GM21526 (cell line): Measurements from ENCODE around the gene UST.
"Not testable (repeated sequence)": the region's sequence is repeated elsewhere in the genome, so short reads cannot be mapped to it uniquely, and the experiment has no call there.

Experiments
- ATAC-seq: cut with Tn5 transposase; IDR thresholded peaks from one replicate; pipeline ENCODE4 v1.9.1; 2021; ENCODE audit warnings: moderate library complexity; ENCODE audit not compliant: unreplicated experiment, low FRiP score

UST gene

DNA sequence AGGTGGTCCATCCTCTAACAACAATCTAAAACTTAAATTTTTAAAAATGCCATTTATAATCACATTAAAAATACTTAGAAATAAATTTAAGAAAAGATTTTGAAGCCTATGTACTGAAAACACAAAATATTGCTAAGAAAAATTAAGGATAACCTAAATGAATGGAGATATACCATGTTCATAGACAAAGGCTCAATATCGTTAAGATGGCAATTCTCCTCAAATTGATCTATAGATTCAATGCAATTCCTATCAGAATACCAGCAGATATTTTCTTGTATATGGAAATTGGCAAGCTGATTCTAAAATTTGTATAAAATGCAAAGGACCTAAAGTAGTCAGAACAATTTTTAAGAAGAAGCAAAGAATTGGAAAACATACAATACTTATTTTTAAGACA is 19.7 kb upstream of the UST start:
- ATAC-seq, result no peak

DNA sequence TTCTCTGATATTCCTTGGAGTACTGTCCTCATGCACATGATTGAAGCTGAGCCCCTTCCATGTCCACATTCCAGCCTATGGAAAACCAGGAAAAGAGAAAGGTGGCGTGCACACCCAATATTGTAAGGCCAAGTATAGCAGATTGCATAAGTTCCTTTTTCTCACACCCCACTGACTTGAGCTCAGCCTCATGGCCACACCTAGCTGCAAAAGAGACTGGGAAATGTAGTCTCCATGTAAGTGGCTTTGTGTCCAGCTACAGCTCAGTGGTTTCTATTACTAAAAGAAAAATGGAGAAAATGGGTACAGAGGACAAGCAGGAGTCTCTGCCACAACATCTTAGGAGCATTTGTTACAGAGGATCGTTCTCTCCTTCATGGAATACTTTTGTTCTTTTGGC is 10.8 kb upstream of the UST start:
- no peak for ATAC-seq

DNA sequence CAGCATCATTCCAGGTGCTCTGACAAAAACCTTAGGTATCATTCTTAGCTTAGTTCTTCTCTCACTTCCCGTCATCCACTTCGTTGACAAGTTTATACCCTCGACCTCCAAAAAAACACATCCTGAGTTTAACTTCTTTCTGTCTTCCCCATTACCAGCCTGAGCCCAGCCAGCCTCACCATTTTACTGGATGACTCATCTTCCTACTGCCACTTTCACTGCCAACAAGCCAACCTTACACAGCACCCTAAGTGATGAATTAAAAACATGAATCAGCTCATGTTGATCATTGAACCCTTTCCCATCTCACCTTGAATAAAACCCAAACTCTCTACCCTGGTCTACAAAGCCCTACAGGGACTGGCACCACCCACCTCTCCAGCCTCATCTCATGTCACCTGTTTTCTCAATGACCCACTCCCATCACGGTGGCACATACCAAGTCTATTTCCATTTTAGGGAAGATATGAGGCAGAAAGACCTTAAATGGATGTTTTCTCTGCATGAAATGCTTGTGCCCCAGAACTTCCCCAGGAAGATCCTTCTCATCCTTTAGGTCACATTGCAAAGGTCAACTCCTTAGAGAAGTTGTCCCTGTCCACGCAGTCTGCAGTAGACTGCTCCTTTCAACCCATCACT is 9.9 kb upstream of the UST start:
- ATAC-seq, result no peak

DNA sequence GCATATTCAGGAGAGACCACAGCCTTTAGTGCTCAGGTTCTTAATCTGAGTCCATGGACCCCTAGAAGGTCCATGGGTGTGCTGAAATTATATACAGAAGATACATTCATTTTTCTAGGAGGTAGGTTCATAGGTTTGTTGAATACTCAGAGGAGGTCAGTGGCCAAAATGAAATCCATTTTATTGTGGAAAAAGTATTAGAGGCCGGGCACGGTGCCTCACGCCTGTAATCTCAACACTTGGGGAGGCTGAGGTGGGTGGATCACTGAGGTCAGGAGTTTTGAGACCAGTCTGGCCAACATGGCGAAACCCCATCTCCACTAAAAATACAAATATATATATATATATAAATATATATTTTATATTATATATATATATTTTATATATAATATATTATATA is 9.0 kb upstream of the UST start:
- no peak for ATAC-seq

DNA sequence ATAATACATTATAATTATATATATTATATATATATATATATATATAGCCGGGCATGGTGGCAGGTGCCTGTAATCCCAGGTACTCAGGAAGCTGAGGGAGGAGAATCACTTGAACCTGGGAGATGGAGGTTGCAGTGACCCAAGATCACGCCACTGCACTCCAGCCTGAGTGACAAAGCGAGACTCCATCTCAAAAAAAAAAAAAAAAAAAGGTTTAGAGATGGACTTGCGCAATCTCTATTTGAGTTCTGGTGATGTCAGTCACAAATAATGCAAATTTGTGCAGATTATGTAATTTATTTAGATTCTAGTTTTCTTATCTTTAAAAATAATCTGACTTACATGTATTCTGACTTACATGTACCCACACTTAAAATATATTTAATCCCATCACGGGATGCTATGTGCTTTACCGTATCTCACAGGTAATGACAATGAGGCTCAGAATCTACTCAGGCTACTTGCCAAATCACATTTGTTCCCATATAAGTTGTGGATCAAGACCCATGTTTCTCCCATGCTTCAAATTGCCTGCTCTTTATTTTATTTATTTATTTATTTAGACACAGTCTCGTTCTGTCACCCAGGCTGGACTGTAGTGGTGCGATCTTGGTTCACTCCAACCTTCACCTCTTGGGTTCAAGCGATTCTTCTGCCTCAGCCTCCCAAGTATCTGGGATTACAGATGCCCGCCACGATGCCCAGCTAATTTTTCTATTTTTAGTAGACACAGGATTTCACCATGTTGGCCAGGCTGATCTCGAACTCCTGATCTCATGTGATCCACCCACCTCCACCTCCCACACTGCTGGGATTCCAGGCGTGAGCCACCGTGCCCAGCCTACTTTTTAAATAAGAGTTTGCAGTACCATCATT is 7.6 kb upstream of the UST start:
- no peak for ATAC-seq

DNA sequence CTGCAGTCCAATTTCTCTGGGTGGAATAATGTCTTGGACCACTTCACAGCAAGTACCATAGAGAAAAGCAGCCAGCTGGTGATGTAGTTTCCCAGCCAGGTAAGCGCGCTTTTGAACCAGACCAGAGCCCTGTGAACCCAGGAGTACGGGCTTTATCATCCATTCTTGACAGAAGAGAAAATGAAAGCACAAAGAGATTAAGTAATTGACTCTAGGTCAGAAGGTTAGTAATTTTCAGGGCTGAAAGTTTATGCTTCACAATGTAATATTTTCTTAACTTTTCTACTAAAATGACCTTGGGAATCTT is 7.1 kb upstream of the UST start:
- ATAC-seq, result no peak

DNA sequence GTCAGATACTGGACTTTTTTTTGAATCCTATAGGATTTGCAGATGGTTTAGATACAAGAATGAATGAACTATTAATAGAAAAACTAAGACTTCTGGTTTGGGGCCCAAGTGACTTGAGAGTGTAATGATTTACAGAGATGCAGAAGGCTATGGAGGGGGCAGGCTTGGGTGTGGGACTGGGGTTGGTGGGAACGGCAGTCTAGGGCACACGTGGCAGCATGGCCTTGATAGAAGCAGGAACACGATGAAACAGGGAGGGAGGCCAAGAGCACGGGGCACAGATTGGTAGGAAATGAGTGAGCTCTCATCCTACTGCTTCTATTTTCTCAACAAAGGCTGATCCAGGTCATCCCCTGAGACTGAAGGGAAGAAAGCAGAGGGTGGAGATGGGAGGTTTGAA is 3.4 kb upstream of the UST start:
- no peak for ATAC-seq

DNA sequence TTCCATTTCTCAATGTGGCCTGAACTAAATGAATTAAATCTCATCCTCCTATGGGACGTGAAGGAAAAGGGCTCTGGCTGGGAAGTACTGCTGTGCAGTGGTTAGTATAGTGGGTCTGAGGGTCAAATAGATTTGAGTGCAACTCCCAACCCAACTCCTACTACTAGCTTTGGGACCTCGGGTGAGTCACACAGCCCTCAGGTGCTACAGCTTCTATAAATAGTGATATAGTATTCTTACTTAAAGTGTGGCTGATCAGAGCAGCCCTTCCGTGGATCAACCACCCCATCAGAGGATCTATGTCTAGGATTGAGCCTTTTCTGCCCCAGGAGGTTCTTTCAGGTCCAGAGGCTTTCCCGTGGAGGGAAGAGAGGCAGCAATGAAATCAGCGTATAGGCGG is 904 bp upstream of the UST start:
- no peak for ATAC-seq

DNA sequence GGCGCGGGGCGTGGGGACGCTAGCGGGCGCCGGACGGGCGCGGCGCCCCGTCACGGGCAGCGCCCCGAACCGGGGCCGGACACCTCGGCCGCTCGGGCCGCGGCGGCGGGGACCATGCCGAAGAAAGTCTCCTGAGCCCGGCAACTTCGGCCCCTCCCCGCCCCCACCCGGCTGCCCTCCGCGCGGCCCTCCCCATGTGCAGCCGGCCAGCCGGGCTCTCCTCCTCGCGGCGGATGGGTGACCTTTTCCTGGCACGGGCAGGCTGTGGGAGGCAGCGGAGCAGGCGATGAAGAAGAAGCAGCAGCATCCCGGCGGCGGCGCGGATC is 278 bp downstream of the UST start:
- peak; percentile 30 for ATAC-seq

DNA sequence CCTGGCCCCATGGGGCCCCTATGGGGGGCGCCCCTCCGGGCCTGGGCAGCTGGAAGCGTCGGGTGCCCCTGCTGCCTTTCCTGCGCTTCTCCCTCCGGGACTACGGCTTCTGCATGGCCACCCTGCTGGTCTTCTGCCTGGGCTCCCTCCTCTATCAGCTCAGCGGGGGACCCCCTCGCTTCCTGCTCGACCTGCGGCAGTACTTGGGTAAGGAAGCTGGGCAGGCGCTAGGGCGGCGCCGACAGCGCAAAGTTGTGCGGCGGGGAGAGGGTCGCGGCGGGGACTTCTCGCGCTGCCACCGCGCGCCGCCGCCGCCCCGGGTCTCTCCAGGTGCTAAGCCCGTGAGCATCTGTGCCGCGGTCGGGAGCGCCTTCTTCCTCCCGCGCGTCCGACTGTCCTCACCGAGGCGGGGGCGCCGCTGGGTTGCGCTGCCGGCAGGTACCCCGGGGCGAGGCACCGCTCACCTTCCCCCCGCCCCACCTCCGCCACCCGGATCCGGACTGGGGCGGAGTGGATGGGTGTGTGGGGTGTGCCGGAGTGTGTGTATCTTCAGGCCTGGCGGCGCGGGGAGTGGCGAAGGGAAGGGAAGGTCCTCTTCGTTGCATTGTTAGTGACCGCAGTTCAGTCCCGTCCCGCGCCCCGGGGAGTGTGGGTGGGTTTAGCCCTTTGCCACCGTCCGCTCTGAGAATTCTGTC is 788 bp downstream of the UST start:
- peak; percentile 35 for ATAC-seq

DNA sequence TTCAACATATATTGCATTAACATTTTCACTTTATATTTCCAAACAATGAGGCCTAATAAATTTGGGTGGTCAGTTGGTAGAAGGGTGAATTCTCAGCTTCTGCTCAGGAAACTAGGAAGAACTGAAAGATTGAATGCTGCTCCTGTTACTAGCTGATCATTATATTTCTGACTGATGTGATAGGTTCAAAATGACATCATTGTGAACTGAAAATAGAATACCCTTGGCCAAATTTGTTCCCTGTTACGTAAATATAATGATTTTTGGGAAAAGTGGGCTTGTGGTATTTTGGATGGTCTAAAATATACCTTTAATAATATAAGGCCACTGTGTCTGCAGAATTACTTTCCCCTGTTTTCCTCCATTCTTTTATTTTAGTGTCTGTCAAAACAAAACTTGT is 2.8 kb downstream of the UST start:
- ATAC-seq, result no peak

DNA sequence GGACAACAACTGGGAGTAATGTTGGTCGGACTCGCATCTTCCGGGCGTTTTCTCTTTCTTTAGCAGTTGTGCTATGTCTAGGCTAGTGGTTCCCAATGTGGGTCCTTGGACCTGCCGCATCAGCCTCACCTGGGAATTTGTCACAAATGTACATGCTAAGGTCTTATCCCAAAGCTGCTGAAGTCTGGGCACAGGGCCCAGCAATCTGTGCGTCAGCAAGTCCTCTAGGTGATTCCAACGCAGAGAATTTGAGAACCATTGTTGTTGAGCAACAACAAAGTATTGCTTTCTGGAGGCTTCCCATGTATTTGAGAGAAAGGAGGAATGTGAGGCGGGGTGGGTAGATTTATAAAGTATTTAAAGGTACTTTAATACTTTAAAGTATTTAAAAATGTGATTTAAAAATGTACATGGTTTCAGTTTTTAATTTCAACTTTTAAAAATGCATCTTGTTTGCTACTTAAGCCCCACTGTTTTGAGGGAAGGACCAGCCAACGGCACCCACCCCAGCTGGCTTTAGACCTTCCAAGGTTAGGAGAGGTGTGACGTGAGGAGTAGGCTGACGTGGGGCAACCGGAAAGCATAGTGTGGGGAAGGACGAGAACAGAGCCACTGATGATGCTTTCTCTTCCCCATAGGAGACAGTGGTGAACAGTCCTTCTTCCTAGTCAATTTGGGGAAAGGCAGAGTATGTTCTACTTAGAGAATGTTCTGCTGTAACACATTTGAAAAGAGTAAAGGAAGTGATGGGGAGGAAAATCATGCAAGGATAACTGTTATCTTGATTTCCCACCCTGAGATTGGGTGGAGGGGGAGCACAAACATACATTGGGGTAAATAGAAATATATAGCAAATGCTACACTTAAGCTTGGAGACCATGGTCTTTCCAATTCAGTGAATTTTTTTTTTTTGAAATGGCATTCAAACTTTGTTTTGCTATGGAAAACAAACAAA is 4.3 kb downstream of the UST start:
- ATAC-seq, result no peak

DNA sequence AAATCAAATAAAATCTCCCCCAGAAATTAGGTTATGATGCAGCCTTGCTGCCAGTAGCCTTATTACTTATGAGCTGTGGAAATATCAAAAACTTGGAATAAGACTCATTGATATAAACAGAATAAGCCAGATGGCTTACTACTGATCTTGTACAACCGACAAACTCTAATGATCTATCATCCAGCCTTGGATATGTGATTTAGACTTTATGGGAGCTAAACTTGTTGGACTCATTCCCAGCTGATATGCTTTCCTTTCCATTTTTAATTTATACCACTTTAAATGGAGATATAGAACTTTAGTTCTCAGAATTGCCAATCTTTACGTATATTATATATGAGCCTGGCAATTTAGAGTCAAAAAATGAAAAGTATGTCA is 5.0 kb downstream of the UST start:
- ATAC-seq, result no peak

DNA sequence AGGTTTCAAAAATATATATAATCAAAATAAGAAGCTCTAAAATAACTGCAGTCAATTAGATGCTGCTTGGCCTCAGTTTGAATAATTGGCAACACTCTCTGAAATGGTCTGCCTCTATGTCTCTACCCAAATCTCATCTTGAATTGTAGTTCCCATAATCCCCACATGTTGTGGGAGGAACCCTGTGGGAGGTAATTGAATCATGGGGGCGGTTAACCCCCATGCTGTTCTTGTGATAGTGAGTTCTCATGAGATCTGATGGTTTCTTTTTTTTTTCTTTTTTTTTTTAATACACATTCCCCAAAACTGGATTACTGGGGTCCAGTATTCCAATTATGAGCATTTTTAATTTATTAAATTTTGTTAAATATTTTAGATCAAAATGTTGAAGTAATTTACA is 8.5 kb downstream of the UST start:
- not testable (repeated sequence) for ATAC-seq

DNA sequence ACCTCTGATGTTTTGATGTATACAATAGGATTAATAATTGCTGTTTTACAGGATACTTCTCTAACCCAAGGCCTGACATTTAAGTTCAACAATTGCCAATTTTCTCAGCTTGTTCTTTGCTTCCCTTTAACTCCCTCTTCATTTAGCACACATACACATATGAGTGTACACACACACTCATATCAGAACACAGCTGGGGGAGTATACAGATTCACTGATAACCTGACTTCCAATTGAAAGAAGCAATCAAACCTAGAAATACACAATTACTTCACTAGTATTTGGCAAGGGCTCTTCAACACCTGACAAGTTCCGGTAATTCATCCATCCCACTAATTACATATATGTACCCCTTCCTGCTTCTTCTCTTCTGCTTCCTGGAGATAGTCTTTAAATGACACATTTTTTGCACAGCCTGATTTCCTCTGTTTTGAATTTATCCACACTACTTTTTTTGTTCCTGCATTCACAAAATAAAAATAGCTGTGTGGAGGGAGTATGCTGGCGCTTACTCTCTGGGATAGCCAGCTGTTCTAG is 11.2 kb downstream of the UST start:
- ATAC-seq, result no peak

DNA sequence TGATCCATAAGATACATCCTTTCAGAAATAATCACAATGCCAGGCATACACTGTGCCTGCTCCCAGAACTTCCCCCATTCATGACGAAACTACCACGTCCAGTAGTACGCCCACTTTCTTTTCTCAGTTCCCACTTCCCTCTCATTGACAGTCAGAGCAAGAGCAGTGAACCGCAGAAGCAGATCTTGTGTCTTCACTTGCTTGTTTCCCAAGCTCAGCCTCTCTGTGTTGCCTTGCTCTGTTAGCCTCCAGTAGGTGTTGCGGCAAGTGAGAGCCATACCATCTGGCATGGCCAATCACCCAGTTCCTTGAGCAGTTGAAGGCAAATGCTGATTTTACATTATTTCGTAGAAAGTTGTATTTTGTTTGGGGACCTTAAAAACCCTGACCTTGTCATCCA is 11.7 kb downstream of the UST start:
- ATAC-seq, result peak; percentile 80

DNA sequence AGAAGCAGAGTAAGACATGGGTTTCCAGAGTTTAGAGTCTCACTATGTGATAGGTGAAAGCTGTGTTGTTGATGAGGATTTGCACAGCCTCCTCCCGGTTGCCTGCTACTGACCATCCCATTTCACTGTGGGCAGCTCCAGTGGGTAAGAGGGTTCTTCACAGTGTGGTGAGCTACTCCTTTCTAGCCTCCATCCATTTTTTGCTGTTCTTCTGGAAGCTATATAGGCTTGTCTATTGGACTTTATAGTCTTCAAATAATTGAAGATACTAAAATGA is 13.4 kb downstream of the UST start:
- peak; percentile 1 for ATAC-seq

DNA sequence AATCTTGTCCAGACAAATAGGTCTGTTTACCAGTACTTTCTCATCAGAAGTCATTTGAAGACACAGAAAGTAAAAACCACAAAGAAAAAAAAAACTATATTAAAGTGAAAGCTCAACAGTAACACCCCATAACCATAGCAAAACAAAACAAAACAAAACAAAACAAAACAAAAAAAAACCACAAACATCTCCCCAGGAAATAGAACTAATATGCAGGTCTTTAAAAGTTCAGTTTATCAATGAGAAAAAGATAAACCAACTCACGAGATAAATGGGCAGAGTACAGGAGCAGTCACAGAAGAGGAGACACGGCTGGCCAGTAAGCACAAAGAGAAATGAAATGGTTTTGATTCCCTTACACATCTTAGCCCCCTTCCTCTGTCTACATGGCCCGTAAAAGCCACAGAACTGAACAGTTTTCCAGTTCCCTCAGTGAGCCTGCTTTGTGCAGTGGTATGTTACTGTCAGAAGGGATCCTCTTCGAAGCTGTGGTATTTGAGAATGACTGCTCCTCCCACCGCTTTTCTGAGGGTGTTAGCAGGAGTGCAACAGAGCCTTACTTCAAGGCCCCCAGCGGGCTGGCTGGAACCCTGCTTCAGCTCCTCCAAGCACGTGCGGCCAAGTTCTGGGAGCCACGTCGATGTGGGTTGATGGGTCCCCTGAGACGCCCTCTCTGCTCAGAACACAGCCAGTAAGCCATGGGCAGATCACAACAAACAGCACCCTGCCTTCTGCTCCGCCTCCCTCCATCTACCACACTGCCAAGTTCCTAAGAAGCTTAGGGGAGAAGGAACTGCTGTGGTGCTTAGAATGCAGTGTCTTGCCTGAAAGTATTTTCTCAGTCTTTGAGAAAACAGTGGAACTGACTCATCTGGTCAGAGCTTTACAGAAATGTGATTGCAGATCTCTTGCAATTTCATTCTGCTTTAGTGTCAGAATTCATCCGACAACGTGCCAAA is 14.0 kb downstream of the UST start:
- ATAC-seq, result peak; percentile 37

DNA sequence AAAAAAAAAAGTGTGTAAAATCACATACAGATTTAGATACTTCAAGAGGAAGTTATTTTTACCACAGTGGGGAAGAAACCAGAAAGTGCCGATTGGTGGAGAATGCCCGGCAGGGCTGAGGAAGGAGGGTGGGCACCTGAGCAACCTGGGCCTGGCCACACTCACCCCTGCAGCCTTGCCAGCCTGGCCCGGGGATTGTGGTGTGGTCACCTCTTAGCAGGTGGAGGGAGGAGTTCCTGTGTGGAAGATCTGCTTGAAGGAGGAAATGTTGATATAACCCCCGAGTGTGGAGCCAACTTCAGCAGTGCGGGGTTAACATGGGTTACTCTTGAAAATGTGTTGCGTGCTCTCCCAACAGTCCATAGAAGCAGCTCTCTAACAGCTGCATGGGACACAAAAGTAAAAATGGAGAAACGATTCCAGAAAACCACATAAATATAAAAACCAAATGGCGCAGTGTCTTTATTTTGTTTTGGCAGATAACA is 14.7 kb downstream of the UST start:
- ATAC-seq, result no peak

DNA sequence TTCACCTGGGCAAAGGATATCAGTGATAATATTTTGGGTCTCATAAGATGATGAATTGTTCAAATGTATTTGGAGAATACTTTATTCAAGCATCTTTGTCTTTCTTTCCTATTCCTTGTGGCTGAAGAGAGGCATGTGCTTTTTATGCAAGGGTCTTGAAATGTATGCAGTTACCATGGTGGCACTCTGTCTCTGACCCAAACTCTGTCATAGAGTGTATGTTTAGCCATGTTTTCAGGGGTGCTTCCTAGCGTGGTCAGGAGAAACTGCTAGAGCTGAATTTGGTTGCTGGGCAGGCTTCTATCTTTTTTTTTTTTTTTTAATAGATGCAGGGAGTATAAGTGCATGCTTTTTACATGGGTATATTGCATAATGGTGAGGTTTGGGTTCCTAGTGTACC is 15.4 kb downstream of the UST start:
- ATAC-seq, result no peak
